HT1080 (cell line): ENCODE data around the gene KRTAP10-9. TPM values are rescaled to one million over a fixed set of nuclear protein-coding genes. Genes with fewer than 3 reads are reported as not detected.
"Not testable (repeated sequence)": the region's sequence is repeated elsewhere in the genome, so short reads cannot be mapped to it uniquely, and the experiment has no call there.

Experiments
- DNase-seq: peaks from one replicate; pipeline ENCODE4 v3.0.0-alpha.2; 2015; ENCODE audit warnings: low read depth
- total RNA-seq: library from RNA; depleted of rRNA; stranded (reverse); fragments of >200 nt; shearing (Covaris generic); gene quantifications from 2 replicates; pipeline ENCODE4 v1.2.3, GENCODE V29; 2014

KRTAP10-9 gene
- total RNA-seq, 1 experiment from 2014 or later = not detected

- DNase-seq = no peak
Measured at GRCh38 chr21:44594406-44594916, 32.4 kb upstream of the KRTAP10-9 start.

DNA sequence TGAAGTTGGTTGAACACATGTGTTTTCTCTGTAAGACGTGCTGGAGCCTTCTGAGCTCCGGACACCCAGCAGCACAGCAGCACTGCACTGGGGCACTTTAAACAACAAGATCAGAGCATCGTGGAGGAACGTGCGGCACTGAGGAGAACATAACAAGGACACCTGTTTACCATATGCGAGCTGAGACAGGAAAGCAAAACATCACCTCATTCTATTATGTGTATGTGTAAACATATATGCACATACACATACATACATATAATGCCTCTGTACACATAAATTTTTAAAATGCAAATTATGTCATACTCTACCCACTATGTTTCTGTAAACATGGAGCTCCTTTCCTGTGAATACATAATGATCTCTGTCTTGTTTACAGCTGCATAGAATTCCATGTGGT, 31.4 kb upstream of the KRTAP10-9 start:
- no peak for DNase-seq

DNA sequence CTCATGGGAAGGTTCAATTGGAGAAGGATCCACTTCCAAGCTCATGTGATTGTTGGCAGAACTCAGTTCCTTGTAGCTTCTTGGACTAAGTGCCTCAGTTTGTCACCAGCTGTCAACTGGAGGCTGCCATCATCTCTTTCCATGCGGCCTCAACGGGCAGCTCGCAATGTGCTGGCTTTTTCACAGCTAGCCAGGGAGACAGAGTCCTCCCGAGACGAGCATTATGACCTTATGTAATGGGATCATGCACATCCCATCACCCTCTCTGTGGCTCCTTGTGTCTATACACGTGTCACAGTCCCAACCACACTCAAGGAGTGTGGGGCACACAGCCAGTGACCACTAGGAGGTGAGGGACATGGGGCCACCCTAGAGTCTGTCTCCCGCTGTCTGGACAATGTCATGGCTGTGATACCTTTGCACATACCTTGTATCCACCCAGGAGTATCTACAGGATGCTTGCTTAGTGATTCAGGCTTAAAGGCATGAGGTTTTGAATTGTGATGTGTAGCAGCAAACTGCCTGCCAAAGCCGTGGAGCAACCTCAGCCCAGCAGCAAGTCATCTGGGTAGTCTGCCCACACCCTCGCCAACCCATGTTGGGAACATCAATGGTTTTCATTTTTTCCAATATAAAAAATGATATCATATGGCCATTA, 30.7 kb upstream of the KRTAP10-9 start:
- peak; percentile 48 for DNase-seq

- no peak for DNase-seq
Measured at GRCh38 chr21:44598061-44598460, 28.8 kb upstream of the KRTAP10-9 start.

GRCh38 chr21:44599264-44600029, 27.4 kb upstream of the KRTAP10-9 start:
- no peak for DNase-seq

- DNase-seq = not testable (repeated sequence)
Measured at GRCh38 chr21:44600118-44600978, 26.5 kb upstream of the KRTAP10-9 start, which contains the start of gene KRTAP10-7. TSS of gene KRTAP10-7 (plus strand) at chr21:44600597. CDS start at chr21:44600622, 25 bp downstream.

DNA sequence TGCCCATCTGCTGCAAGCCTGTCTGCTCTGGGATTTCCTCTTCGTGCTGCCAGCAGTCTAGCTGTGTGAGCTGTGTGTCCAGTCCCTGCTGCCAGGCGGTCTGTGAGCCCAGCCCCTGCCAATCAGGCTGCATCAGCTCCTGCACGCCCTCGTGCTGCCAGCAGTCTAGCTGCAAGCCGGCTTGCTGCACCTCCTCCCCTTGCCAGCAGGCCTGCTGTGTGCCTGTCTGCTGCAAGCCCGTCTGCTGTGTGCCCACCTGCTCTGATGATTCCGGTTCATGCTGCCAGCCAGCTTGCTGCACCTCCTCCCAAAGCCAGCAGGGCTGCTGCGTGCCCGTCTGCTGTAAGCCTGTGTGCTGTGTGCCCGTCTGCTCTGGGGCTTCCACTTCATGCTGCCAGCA, 25.8 kb upstream of the KRTAP10-9 start:
- DNase-seq = peak; percentile 63

- no peak for DNase-seq
Measured at GRCh38 chr21:44601596-44602462, 25.1 kb upstream of the KRTAP10-9 start.

DNA sequence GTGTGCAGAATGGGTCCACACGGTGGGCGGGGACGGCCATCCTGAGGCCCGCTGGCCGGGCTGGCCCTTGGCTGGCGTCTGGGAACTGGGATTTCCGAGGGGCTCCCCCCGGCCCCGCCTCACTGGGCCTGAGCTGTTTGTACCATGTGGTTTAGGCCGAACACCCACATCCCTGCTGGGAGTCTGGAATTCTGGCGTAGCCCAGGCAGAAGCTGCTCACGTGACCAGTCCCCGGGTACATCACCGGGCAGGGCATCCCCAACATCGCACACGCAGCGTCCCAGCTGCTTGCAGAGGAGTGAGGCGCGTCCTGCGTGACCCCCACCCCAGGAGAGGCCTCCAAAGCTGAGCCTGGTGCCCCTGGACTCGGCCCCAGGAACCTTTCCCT, 24.4 kb upstream of the KRTAP10-9 start:
- DNase-seq = no peak

DNA sequence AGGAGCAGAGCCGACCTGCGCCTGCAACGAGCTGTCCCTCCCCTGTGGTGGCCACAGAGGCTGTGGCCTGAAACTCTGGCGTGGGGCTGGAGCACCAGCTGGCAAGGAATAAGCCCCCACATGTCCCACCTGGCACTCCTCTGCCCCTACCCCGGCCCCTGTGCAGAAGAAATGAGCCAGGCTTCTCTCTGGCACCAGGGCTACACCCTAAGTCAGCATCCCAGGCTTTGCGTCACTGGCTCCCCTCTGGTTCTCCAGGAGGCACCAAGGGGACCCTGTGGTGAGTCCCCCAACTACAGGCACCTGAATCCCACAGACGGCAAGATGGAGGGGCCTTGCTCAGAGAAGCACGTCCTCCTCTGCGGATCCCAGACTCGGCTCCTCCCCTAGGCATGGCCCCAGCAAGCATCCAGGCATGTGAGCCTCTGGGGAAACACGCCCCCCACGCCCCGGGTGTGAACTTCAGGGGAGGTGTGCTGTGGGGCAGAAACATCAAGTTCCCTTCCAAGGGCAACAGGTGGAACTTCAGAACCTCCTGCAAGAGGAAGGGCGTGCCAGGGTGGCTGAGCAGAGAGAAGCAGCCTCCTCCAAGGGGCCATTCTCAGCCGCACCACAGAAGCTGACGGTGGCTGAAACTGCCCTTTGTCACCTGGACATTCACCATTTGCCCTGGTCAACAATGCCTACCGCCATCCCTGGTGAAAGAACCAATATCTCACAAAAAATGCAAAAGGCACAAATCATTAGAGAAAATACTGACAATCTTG, 23.6 kb upstream of the KRTAP10-9 start:
- no peak for DNase-seq

- no peak for DNase-seq
Measured at GRCh38 chr21:44603911-44604310, 23.0 kb upstream of the KRTAP10-9 start.

DNA sequence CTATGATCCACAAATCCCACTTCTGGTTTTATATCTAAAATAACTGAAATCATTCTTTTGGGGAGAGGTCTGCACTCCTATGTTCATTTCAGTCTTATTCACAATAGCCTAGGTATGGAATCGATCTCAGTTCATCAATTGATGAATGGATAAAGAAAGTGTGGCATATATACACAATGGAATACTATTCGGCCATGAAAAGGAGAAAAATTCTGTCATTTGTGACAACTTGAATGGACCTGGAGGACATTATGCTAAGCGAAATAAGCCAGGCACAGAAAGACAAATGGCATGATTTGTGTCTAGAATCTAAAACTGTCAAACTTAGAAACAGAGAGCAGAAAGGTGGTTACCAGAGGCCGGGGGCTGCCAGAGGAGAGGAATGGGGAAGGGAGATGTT, 20.4 kb upstream of the KRTAP10-9 start:
- no peak for DNase-seq

GRCh38 chr21:44609193-44609592, 17.7 kb upstream of the KRTAP10-9 start:
- DNase-seq = no peak

GRCh38 chr21:44610157-44610843, 16.6 kb upstream of the KRTAP10-9 start:
- DNase-seq = not testable (repeated sequence)

DNA sequence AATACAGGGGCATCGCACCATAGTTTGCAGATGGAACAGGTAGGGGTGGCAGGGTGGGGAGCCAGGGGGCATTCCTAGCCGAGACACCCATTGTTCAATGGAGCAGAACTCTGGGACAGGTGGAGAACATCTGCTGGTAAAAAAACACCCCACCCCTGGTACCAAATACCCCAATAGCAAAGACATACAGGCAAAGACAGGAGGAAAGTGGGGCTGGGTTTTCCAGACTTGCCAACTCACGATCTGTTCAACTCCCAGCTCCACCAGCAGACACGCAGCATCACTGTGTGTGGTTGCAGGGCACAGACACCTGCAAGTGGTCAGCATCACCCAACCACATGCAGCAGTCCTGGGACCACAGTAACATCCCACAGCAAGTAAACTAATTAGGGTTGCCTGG, 15.3 kb upstream of the KRTAP10-9 start:
- DNase-seq = no peak

- DNase-seq = no peak
Measured at GRCh38 chr21:44612029-44612486, 14.8 kb upstream of the KRTAP10-9 start, which contains the start of gene KRTAP10-8. TSS of gene KRTAP10-8 (plus strand) at chr21:44612079. CDS start at chr21:44612101, 22 bp downstream.

DNA sequence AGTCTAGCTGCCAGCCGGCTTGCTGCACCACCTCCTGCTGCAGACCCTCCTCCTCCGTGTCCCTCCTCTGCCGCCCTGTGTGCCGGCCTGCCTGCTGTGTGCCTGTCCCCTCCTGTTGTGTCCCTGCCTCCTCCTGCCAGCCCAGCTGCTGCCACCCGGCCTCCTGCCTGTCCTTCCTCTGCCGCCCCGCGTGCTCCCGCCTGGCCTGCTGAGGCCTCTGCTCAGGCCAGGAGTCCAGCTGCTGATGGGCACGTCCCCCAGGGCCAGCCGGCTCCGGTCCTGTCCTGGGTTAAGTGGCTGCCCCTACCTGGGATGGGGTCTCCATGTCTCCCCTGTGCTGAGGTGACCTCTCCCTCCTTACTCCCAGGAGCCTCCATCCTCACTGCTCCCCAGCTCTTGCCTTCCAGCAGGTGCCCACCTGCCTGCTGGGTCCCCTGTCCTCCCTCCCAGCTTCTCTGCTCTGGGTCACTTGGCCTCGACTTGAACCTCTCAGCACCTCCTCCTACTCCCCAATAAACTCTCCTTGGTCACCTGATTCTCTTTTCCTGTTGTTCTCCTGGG, 14.1 kb upstream of the KRTAP10-9 start:
- DNase-seq = no peak

- DNase-seq = no peak
Measured at GRCh38 chr21:44613386-44614155, 13.3 kb upstream of the KRTAP10-9 start.
